ENCODE results near the gene SLC16A10. TPM values are rescaled to one million over a fixed set of nuclear protein-coding genes. Genes with fewer than 3 reads are reported as not detected.

Gene SLC16A10
- total RNA-seq, 1 donor from 2014 or later, result 4.8 TPM

- Mint-ChIP-seq H3K36me3 (peaks cover 4% of the 10 kb centered on the region), H3K27ac (no peak overlapping the region), H3K27me3 (ENCODE audit: insufficient read depth, low read depth) (no peaks in the 10 kb centered on the region), H3K4me1 (no peaks in the 10 kb centered on the region), H3K4me3 (no peak overlapping the region), H3K9me3 (peaks cover 31% of the 10 kb centered on the region)
- Histone ChIP-seq H3K4me2 (no peak overlapping the region), H3K9ac (no peak overlapping the region), H3K4me3 (no peak overlapping the region), H3K79me2 (ENCODE audit: low read depth) (no peaks in the 10 kb centered on the region), H3K4me1 (no peaks in the 10 kb centered on the region), H2AFZ (replicated peaks) (no peak overlapping the region), H4K20me1 (ENCODE audit: low read depth) (no peaks in the 10 kb centered on the region), H3K9me3 (ENCODE audit: low read depth) (peaks cover 27% of the 10 kb centered on the region), H3K36me3 (peaks cover 9% of the 10 kb centered on the region), H3K27me3 (no peaks in the 10 kb centered on the region), H3K27ac (no peak overlapping the region), H3F3A (ENCODE audit: low read depth) (no peaks in the 10 kb centered on the region)
- TF ChIP-seq, protein P1, sequence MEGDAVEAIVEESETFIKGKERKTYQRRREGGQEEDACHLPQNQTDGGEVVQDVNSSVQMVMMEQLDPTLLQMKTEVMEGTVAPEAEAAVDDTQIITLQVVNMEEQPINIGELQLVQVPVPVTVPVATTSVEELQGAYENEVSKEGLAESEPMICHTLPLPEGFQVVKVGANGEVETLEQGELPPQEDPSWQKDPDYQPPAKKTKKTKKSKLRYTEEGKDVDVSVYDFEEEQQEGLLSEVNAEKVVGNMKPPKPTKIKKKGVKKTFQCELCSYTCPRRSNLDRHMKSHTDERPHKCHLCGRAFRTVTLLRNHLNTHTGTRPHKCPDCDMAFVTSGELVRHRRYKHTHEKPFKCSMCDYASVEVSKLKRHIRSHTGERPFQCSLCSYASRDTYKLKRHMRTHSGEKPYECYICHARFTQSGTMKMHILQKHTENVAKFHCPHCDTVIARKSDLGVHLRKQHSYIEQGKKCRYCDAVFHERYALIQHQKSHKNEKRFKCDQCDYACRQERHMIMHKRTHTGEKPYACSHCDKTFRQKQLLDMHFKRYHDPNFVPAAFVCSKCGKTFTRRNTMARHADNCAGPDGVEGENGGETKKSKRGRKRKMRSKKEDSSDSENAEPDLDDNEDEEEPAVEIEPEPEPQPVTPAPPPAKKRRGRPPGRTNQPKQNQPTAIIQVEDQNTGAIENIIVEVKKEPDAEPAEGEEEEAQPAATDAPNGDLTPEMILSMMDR (IDR thresholded peaks at IDR 0.05), result no peak
- TF ChIP-seq EZH2phosphoT487 (IDR thresholded peaks at IDR 0.05) (no peak), EZH2 (IDR thresholded peaks at IDR 0.05) (no peak)
- no peak for DNase-seq (ENCODE audit: low spot score)
These were observed 74.3 kb downstream of the SLC16A10 start for GRCh38 chr6:111161650-111162049.

GRCh38 chr6:111162504-111162903 is 75.2 kb downstream of the SLC16A10 start:
- Mint-ChIP-seq H3K36me3 (peaks cover 4% of the 10 kb centered on the region), H3K9me3 (peaks cover 31% of the 10 kb centered on the region), H3K27me3 (ENCODE audit: insufficient read depth, low read depth) (no peaks in the 10 kb centered on the region), H3K4me1 (no peaks in the 10 kb centered on the region), H3K4me3 (no peak overlapping the region), H3K27ac (no peak overlapping the region)
- peaks cover 27% of the 10 kb centered on the region for H3K9me3 ChIP-seq (ENCODE audit: low read depth)
- H3K27ac ChIP-seq, result no peak overlapping the region
- no peaks in the 10 kb centered on the region for H3K79me2 ChIP-seq (ENCODE audit: low read depth)
- no peaks in the 10 kb centered on the region for H4K20me1 ChIP-seq (ENCODE audit: low read depth)
- H3F3A ChIP-seq (ENCODE audit: low read depth), result no peaks in the 10 kb centered on the region
- no peak overlapping the region for H3K9ac ChIP-seq
- TF ChIP-seq EZH2phosphoT487 (IDR thresholded peaks at IDR 0.05), result no peak
- TF ChIP-seq, protein P1 (IDR thresholded peaks at IDR 0.05), result no peak
- no peak for TF ChIP-seq EZH2 (IDR thresholded peaks at IDR 0.05)
- H2AFZ ChIP-seq (replicated peaks), result no peak overlapping the region
- DNase-seq (ENCODE audit: low spot score), result no peak
- no peaks in the 10 kb centered on the region for H3K4me1 ChIP-seq
- H3K4me3 ChIP-seq, result no peak overlapping the region
- peaks cover 9% of the 10 kb centered on the region for H3K36me3 ChIP-seq
- H3K27me3 ChIP-seq, result no peaks in the 10 kb centered on the region
- H3K4me2 ChIP-seq, result no peak overlapping the region

GRCh38 chr6:111171577-111172400 is 84.5 kb downstream of the SLC16A10 start:
- H3K79me2 ChIP-seq (ENCODE audit: low read depth), result no peaks in the 10 kb centered on the region
- Mint-ChIP-seq H3K4me3 (no peak overlapping the region), H3K36me3 (no peaks in the 10 kb centered on the region), H3K27me3 (ENCODE audit: insufficient read depth, low read depth) (no peaks in the 10 kb centered on the region), H3K27ac (no peak overlapping the region), H3K4me1 (no peaks in the 10 kb centered on the region), H3K9me3 (no peaks in the 10 kb centered on the region)
- H3K27ac ChIP-seq, result no peak overlapping the region
- no peaks in the 10 kb centered on the region for H3K4me1 ChIP-seq
- H3F3A ChIP-seq (ENCODE audit: low read depth), result no peaks in the 10 kb centered on the region
- H3K9ac ChIP-seq, result no peak overlapping the region
- H3K36me3 ChIP-seq, result no peaks in the 10 kb centered on the region
- H3K27me3 ChIP-seq, result no peaks in the 10 kb centered on the region
- DNase-seq (ENCODE audit: low spot score), result no peak
- H3K9me3 ChIP-seq (ENCODE audit: low read depth), result no peaks in the 10 kb centered on the region
- no peak overlapping the region for H3K4me2 ChIP-seq
- no peak overlapping the region for H2AFZ ChIP-seq (replicated peaks)
- TF ChIP-seq EZH2phosphoT487 (IDR thresholded peaks at IDR 0.05) (no peak), EZH2 (IDR thresholded peaks at IDR 0.05) (no peak)
- TF ChIP-seq, protein P1 (IDR thresholded peaks at IDR 0.05), result no peak
- H3K4me3 ChIP-seq, result no peak overlapping the region
- no peaks in the 10 kb centered on the region for H4K20me1 ChIP-seq (ENCODE audit: low read depth)
